Mesendoderm (in vitro differentiated cells): Measurements from ENCODE around the gene PIK3CB.
"Not testable (repeated sequence)": the region's sequence is repeated elsewhere in the genome, so short reads cannot be mapped to it uniquely, and the experiment has no call there.

Source experiments
- DNase-seq: peaks from one replicate; pipeline ENCODE4 v3.0.0; 2013
- H2AK5ac ChIP-seq: 2 replicates; pipeline ENCODE4 v1.6.1; 2013; ENCODE audit warnings: low read length, inconsistent platforms
- H2BK120ac ChIP-seq: 2 replicates; pipeline ENCODE4 v1.6.1; 2013; ENCODE audit warnings: low read depth, mild to moderate bottlenecking, low read length, moderate library complexity, mixed read lengths
- H2BK15ac ChIP-seq: replicated peaks from 2 replicates; pipeline ENCODE4 v1.6.1; 2013; ENCODE audit warnings: low read depth, mild to moderate bottlenecking, moderate library complexity
- H2BK5ac ChIP-seq: 2 replicates; pipeline ENCODE4 v1.6.1; 2013; ENCODE audit warnings: low read length, inconsistent platforms
- H3K18ac ChIP-seq: 2 replicates; pipeline ENCODE4 v1.6.1; 2013; ENCODE audit warnings: mild to moderate bottlenecking, low read length, mixed read lengths
- H3K23ac ChIP-seq: one replicate; pipeline ENCODE4 v1.6.1; 2013; ENCODE audit warnings: low read length
- H3K27ac ChIP-seq: 2 replicates; pipeline ENCODE4 v1.5.1; 2013; ENCODE audit warnings: low read depth, mild to moderate bottlenecking, inconsistent platforms, low read length, moderate library complexity
- H3K27me3 ChIP-seq: 2 replicates; pipeline ENCODE4 v1.6.1; 2013; ENCODE audit warnings: low read length, control low read depth, mild to moderate bottlenecking, inconsistent platforms; ENCODE audit not compliant: insufficient read depth, poor library complexity
- H3K36me3 ChIP-seq: 2 replicates; pipeline ENCODE4 v1.6.1; 2013; ENCODE audit warnings: low read length, inconsistent platforms; ENCODE audit not compliant: control insufficient read depth, insufficient read depth
- H3K4ac ChIP-seq: one replicate; pipeline ENCODE4 v1.6.1; 2013; ENCODE audit warnings: low read depth, mild to moderate bottlenecking, low read length, moderate library complexity
- H3K4me1 ChIP-seq: 2 replicates; pipeline ENCODE4 v1.6.1; 2013; ENCODE audit warnings: low read depth, low read length, inconsistent platforms; ENCODE audit not compliant: control insufficient read depth
- H3K4me2 ChIP-seq: 2 replicates; pipeline ENCODE4 v1.6.1; 2013; ENCODE audit warnings: low read length
- H3K4me3 ChIP-seq: 2 replicates; pipeline ENCODE4 v1.5.1; 2013; ENCODE audit warnings: mild to moderate bottlenecking, low read length
- H3K56ac ChIP-seq: one replicate; pipeline ENCODE4 v1.6.1; 2013; ENCODE audit warnings: low read length
- H3K79me1 ChIP-seq: 2 replicates; pipeline ENCODE4 v1.6.1; 2013; ENCODE audit warnings: low read length, inconsistent platforms
- H3K79me2 ChIP-seq: 2 replicates; pipeline ENCODE4 v1.6.1; 2013; ENCODE audit warnings: mild to moderate bottlenecking, low read length; ENCODE audit not compliant: control insufficient read depth, insufficient read depth
- H3K9ac ChIP-seq: 2 replicates; pipeline ENCODE4 v1.6.1; 2013; ENCODE audit warnings: low read length, inconsistent platforms
- H4K5ac ChIP-seq: one replicate; pipeline ENCODE4 v1.6.1; 2013; ENCODE audit warnings: low read length
- H4K8ac ChIP-seq: one replicate; pipeline ENCODE4 v1.6.1; 2013; ENCODE audit warnings: low read depth, mild to moderate bottlenecking, control low read depth, low read length, moderate library complexity
- WGBS: extraction: QIAGEN DNeasy Blood & Tissue Kit; methylation state at CpG from one replicate; pipeline ENCODE4 v1.1.7; 2013; ENCODE audit warnings: low lambda C conversion rate, missing lambda C conversion rate; ENCODE audit not compliant: insufficient coverage; ENCODE audit errors: extremely low coverage; 5-methylcytosine and 5-hydroxymethylcytosine counted together

Gene PIK3CB

GRCh38 chr3:138726042-138726441 lies 108.7 kb downstream of the PIK3CB start:
- H2AK5ac ChIP-seq, H3K79me1 ChIP-seq, H2BK5ac ChIP-seq, H3K36me3 ChIP-seq, H3K56ac ChIP-seq, H3K27me3 ChIP-seq, H2BK15ac ChIP-seq, H3K18ac ChIP-seq, H3K4me2 ChIP-seq, H3K4ac ChIP-seq, DNase-seq, H3K9ac ChIP-seq, H3K23ac ChIP-seq, H2BK120ac ChIP-seq, H3K4me1 ChIP-seq, H3K4me3 ChIP-seq, H3K79me2 ChIP-seq, H4K8ac ChIP-seq, H4K5ac ChIP-seq, H3K27ac ChIP-seq: not testable (repeated sequence)
- WGBS = no CpG with 5 or more reads among the region's 2 CpGs

- Histone ChIP-seq H3K4ac (no peak overlapping the region), H3K56ac (no peak overlapping the region), H3K18ac (no peak overlapping the region), H3K9ac (no peak overlapping the region), H2BK5ac (no peak overlapping the region), H3K4me2 (no peak overlapping the region), H3K4me1 (no peaks in the 10 kb centered on the region), H2AK5ac (no peak overlapping the region), H3K27me3 (no peaks in the 10 kb centered on the region), H2BK120ac (no peak overlapping the region), H2BK15ac (no peak overlapping the region), H3K79me1 (no peaks in the 10 kb centered on the region), H3K23ac (no peak overlapping the region), H3K36me3 (no peaks in the 10 kb centered on the region), H4K5ac (no peak overlapping the region), H3K79me2 (no peaks in the 10 kb centered on the region), H3K27ac (no peak overlapping the region), H3K4me3 (no peak overlapping the region), H4K8ac (no peak overlapping the region)
- no CpG with 5 or more reads among the region's 2 CpGs for WGBS
- DNase-seq = no peak
Observed at GRCh38 chr3:138725116-138725515, 109.6 kb downstream of the PIK3CB start.

- no peak overlapping the region for H3K9ac ChIP-seq
- no CpG with 5 or more reads among the region's 6 CpGs for WGBS
- H3K4me2 ChIP-seq = no peak overlapping the region
- peak; percentile 13 for DNase-seq
- H3K27ac ChIP-seq = no peak overlapping the region
- H3K36me3 ChIP-seq = no peaks in the 10 kb centered on the region
- H3K79me2 ChIP-seq = no peaks in the 10 kb centered on the region
- no peaks in the 10 kb centered on the region for H3K27me3 ChIP-seq
- no peaks in the 10 kb centered on the region for H3K4me1 ChIP-seq
- H3K4me3 ChIP-seq = no peak overlapping the region
- H2BK120ac ChIP-seq = no peak overlapping the region
- H4K8ac ChIP-seq = no peak overlapping the region
- no peak overlapping the region for H3K4ac ChIP-seq
- H3K18ac ChIP-seq = no peak overlapping the region
- H2BK5ac ChIP-seq = no peak overlapping the region
- no peaks in the 10 kb centered on the region for H3K79me1 ChIP-seq
- H2AK5ac ChIP-seq = no peak overlapping the region
- H3K23ac ChIP-seq = no peak overlapping the region
- H2BK15ac ChIP-seq = no peak overlapping the region
- no peak overlapping the region for H4K5ac ChIP-seq
- no peak overlapping the region for H3K56ac ChIP-seq
Observed at GRCh38 chr3:138724443-138724842, 110.3 kb downstream of the PIK3CB start.

GRCh38 chr3:138718849-138719248 lies 115.9 kb downstream of the PIK3CB start:
- H3K4me3 ChIP-seq = no peak overlapping the region
- no peaks in the 10 kb centered on the region for H3K4me1 ChIP-seq
- no CpG with 5 or more reads among the region's 1 CpG for WGBS
- H3K9ac ChIP-seq = no peak overlapping the region
- H3K18ac ChIP-seq = no peak overlapping the region
- H3K27me3 ChIP-seq = no peaks in the 10 kb centered on the region
- H4K8ac ChIP-seq = no peak overlapping the region
- H2AK5ac ChIP-seq = no peak overlapping the region
- H3K4ac ChIP-seq = no peak overlapping the region
- no peak overlapping the region for H2BK15ac ChIP-seq
- H2BK120ac ChIP-seq = no peak overlapping the region
- H2BK5ac ChIP-seq = no peak overlapping the region
- no peak overlapping the region for H4K5ac ChIP-seq
- no peak for DNase-seq
- H3K27ac ChIP-seq = no peak overlapping the region
- H3K4me2 ChIP-seq = no peak overlapping the region
- no peak overlapping the region for H3K23ac ChIP-seq
- no peaks in the 10 kb centered on the region for H3K79me2 ChIP-seq
- H3K36me3 ChIP-seq = no peaks in the 10 kb centered on the region
- no peak overlapping the region for H3K56ac ChIP-seq
- no peaks in the 10 kb centered on the region for H3K79me1 ChIP-seq

GRCh38 chr3:138717348-138717747 lies 117.4 kb downstream of the PIK3CB start:
- no peak overlapping the region for H3K18ac ChIP-seq
- H3K4me3 ChIP-seq = no peak overlapping the region
- no peak overlapping the region for H3K4me2 ChIP-seq
- no peak overlapping the region for H4K8ac ChIP-seq
- no peak overlapping the region for H3K4ac ChIP-seq
- H3K36me3 ChIP-seq = no peaks in the 10 kb centered on the region
- H3K27me3 ChIP-seq = no peaks in the 10 kb centered on the region
- no peak overlapping the region for H3K9ac ChIP-seq
- no peaks in the 10 kb centered on the region for H3K79me2 ChIP-seq
- H4K5ac ChIP-seq = no peak overlapping the region
- H2BK5ac ChIP-seq = no peak overlapping the region
- H3K56ac ChIP-seq = no peak overlapping the region
- no peak overlapping the region for H2BK120ac ChIP-seq
- no peak overlapping the region for H2AK5ac ChIP-seq
- no peak overlapping the region for H3K27ac ChIP-seq
- no peaks in the 10 kb centered on the region for H3K4me1 ChIP-seq
- no peaks in the 10 kb centered on the region for H3K79me1 ChIP-seq
- no peak overlapping the region for H2BK15ac ChIP-seq
- H3K23ac ChIP-seq = no peak overlapping the region
- WGBS = no CpG with 5 or more reads among the region's 2 CpGs
- no peak for DNase-seq

- H3K56ac ChIP-seq = no peak overlapping the region
- no peak overlapping the region for H3K27ac ChIP-seq
- H2BK15ac ChIP-seq = no peak overlapping the region
- H4K5ac ChIP-seq = no peak overlapping the region
- no peaks in the 10 kb centered on the region for H3K27me3 ChIP-seq
- WGBS = 100% methylated on average over 1 of the region's 4 CpGs
- H4K8ac ChIP-seq = no peak overlapping the region
- H3K4me3 ChIP-seq = no peak overlapping the region
- H3K23ac ChIP-seq = no peak overlapping the region
- H3K79me1 ChIP-seq = no peaks in the 10 kb centered on the region
- H3K18ac ChIP-seq = no peak overlapping the region
- H3K4ac ChIP-seq = no peak overlapping the region
- DNase-seq = no peak
- H3K79me2 ChIP-seq = no peaks in the 10 kb centered on the region
- H3K4me1 ChIP-seq = no peaks in the 10 kb centered on the region
- H2BK120ac ChIP-seq = no peak overlapping the region
- H3K4me2 ChIP-seq = no peak overlapping the region
- no peaks in the 10 kb centered on the region for H3K36me3 ChIP-seq
- H3K9ac ChIP-seq = no peak overlapping the region
- no peak overlapping the region for H2BK5ac ChIP-seq
- H2AK5ac ChIP-seq = no peak overlapping the region
Observed at GRCh38 chr3:138712086-138712485, 122.6 kb downstream of the PIK3CB start.
